B cell (primary cell): ENCODE data around the gene SUPV3L1. TPM values are rescaled to one million over a fixed set of nuclear protein-coding genes. Genes with fewer than 3 reads are reported as not detected.

Experiments used
- ATAC-seq: fragments of 200-7000 bp; cut with Tn5 transposase; one replicate; pipeline ENCODE4 v1.10.0; 2021; ENCODE audit warnings: low read depth, mild to moderate bottlenecking, moderate number of reproducible peaks, moderate library complexity
- CTCF ChIA-PET: fragments of 350-600 bp; sonication (Branson Sonifier 250); formaldehyde crosslinking; loops from one replicate; lab custom pipeline; 2021; ENCODE audit warnings: antibody characterized with exemption, inconsistent platforms; lab: Charles Lee
- POLR2A ChIA-PET: fragments of 350-600 bp; sonication (Branson Sonifier 250); formaldehyde crosslinking; loops from one replicate; lab custom pipeline; 2021; ENCODE audit warnings: antibody characterized with exemption; lab: Charles Lee
- DNase-seq: peaks from one replicate; pipeline ENCODE4 v3.0.0; 2013
- H2AFZ ChIP-seq: 2 replicates; pipeline ENCODE4 v1.6.1; 2012; ENCODE audit warnings: mild to moderate bottlenecking, low read depth, low read length; ENCODE audit not compliant: insufficient read depth, poor library complexity, severe bottlenecking
- H3K27ac ChIP-seq, 2 donors: 1 replicate in 1 of 2; 2 replicates in 1 of 2; pipeline ENCODE4 v1.5.1; 2012 to 2013; ENCODE audit warnings: low read length in 2 of 2, mild to moderate bottlenecking in 2 of 2, moderate library complexity in 1 of 2
- H3K27me3 ChIP-seq, 4 experiments: fragments of 200-600 bp in 1 of 4; sonication (generic) in 1 of 4; replicated peaks in 1 of 4; 1 replicate in 2 of 4; 2 replicates in 2 of 4; pipeline versions ENCODE4 v1.6.1 to v1.7.0; 2013 to 2016; ENCODE audit warnings: low read length in 3 of 4, mild to moderate bottlenecking in 2 of 4, mixed read lengths in 1 of 4, moderate library complexity in 1 of 4; ENCODE audit not compliant: insufficient read depth in 4 of 4, control insufficient read depth in 3 of 4; ENCODE audit errors: control extremely low read depth in 1 of 4
- H3K36me3 ChIP-seq, 2 experiments: replicated peaks in 1 of 2; 1 replicate in 1 of 2; 2 replicates in 1 of 2; pipeline versions ENCODE4 v1.6.1 to v1.7.1; 2013; ENCODE audit warnings: low read length in 1 of 2; ENCODE audit not compliant: insufficient read depth in 2 of 2, control insufficient read depth in 1 of 2; ENCODE audit errors: control extremely low read depth in 1 of 2, extremely low read depth in 1 of 2
- H3K4me1 ChIP-seq, 2 donors: fragments of 200-600 bp in 1 of 2; sonication (generic) in 1 of 2; 1 replicate in 1 of 2; 2 replicates in 1 of 2; pipeline versions ENCODE4 v1.5.1 to v1.6.1; 2013 to 2017; ENCODE audit warnings: low read length in 2 of 2; ENCODE audit not compliant: control insufficient read depth in 2 of 2, insufficient read depth in 2 of 2
- H3K4me2 ChIP-seq: replicated peaks from 2 replicates; pipeline ENCODE3; 2012; ENCODE audit warnings: mild to moderate bottlenecking, low read depth, low read length; ENCODE audit not compliant: poor library complexity, severe bottlenecking
- H3K4me3 ChIP-seq, 5 experiments: fragments of 200-600 bp in 1 of 5; sonication (generic) in 1 of 5; 1 replicate in 3 of 5; 2 replicates in 2 of 5; pipeline versions ENCODE4 v1.5.1 to v1.7.0; 2011 to 2016; ENCODE audit warnings: low read length in 4 of 5, mild to moderate bottlenecking in 4 of 5, low read depth in 2 of 5, control low read depth in 1 of 5, moderate library complexity in 1 of 5; ENCODE audit not compliant: insufficient read depth in 1 of 5; ENCODE audit errors: control extremely low read depth in 1 of 5, extremely low read depth in 1 of 5
- H3K79me2 ChIP-seq: fragments of 200-600 bp; sonication (generic); one replicate; pipeline ENCODE4 v1.6.0; 2016; ENCODE audit warnings: low read length; ENCODE audit not compliant: control insufficient read depth, insufficient read depth
- H3K9ac ChIP-seq: fragments of 200-600 bp; sonication (generic); 2 replicates; pipeline ENCODE4 v1.6.1; 2017; ENCODE audit warnings: mild to moderate bottlenecking, low read length, moderate library complexity
- H3K9me3 ChIP-seq, 3 donors: one replicate each; pipeline versions ENCODE4 v1.6.1 to v1.7.1; 2013; ENCODE audit warnings: low read length in 2 of 3; ENCODE audit not compliant: control insufficient read depth in 2 of 3, insufficient read depth in 1 of 3; ENCODE audit errors: control extremely low read depth in 1 of 3
- H4K20me1 ChIP-seq: 2 replicates; pipeline ENCODE4 v1.6.0; 2012; ENCODE audit warnings: mild to moderate bottlenecking, low read length; ENCODE audit not compliant: insufficient read depth, control insufficient read depth, poor library complexity, severe bottlenecking
- H3K27ac Mint-ChIP-seq: one replicate; pipeline ENCODE4 v1.8.0; 2021; ENCODE audit warnings: mixed read lengths
- H3K27me3 Mint-ChIP-seq: one replicate; pipeline ENCODE4 v1.8.0; 2021; ENCODE audit warnings: mixed read lengths
- H3K4me1 Mint-ChIP-seq: one replicate; pipeline ENCODE4 v1.8.0; 2021; ENCODE audit warnings: mixed read lengths
- H3K4me3 Mint-ChIP-seq: one replicate; pipeline ENCODE4 v1.8.0; 2021; ENCODE audit warnings: mixed read lengths
- H3K9me3 Mint-ChIP-seq: one replicate; pipeline ENCODE4 v1.8.0; 2022; ENCODE audit warnings: mixed read lengths; ENCODE audit not compliant: insufficient read depth
- EZH2 ChIP-seq: IDR thresholded peaks from 2 replicates; pipeline ENCODE4 v1.6.1; 2012; ENCODE audit warnings: borderline replicate concordance, low read depth, mild to moderate bottlenecking, moderate library complexity, low read length; ENCODE audit not compliant: insufficient read depth, poor library complexity, severe bottlenecking
- WGBS: methylation state at CpG from one replicate; pipeline ENCODE4 v1.1.5; 2013; ENCODE audit warnings: missing lambda C conversion rate; ENCODE audit not compliant: insufficient coverage; 5-methylcytosine and 5-hydroxymethylcytosine counted together
- intact Hi-C: fragments of 100-400 bp; cut with micrococcal nuclease; formaldehyde crosslinking; loops from one replicate; pipeline ENCODE4 v1.10.0; 2022
- polyA plus RNA-seq: library from polyadenylated mRNA; depleted of rRNA; stranded (reverse); fragments of >200 nt; gene quantifications from 2 replicates; pipeline ENCODE4 v1.2.3, GENCODE V29; 2012
- total RNA-seq, 2 donors: library from RNA; stranded (reverse); fragments of 120-200 nt in 1 of 2; gene quantifications; 1 replicate in 1 of 2; 2 replicates in 1 of 2; pipeline versions ENCODE4 v1.2.3 to v1.2.4, GENCODE V29; 2013 to 2022
- TF ChIP-seq, protein P1 (sequence below): fragments of 200-600 bp; IDR thresholded peaks from one replicate; pipeline ENCODE4 v1.8.0; 2022; ENCODE audit warnings: antibody characterized with exemption, mild to moderate bottlenecking

The SUPV3L1 gene
- total and polyA plus RNA-seq, 2 donors (not counting 1 experiment from before 2014, with no cell fraction given) = 33.6 to 37.1 TPM

- H4K20me1 ChIP-seq = no peaks in the 10 kb centered on the region
- intact Hi-C loops = no loop called here
- no peak overlapping the region for H3K27ac Mint-ChIP-seq
- no peaks in the 10 kb centered on the region for H3K79me2 ChIP-seq
- no peaks in the 10 kb centered on the region for H3K36me3 ChIP-seq
- H3K4me1 ChIP-seq = peaks cover 0 to under 1% of the 10 kb centered on the region in 2 donors
- 57% methylated on average over 3 of the region's 5 CpGs for WGBS
- TF ChIP-seq EZH2 = no peak
- TF ChIP-seq, protein P1, sequence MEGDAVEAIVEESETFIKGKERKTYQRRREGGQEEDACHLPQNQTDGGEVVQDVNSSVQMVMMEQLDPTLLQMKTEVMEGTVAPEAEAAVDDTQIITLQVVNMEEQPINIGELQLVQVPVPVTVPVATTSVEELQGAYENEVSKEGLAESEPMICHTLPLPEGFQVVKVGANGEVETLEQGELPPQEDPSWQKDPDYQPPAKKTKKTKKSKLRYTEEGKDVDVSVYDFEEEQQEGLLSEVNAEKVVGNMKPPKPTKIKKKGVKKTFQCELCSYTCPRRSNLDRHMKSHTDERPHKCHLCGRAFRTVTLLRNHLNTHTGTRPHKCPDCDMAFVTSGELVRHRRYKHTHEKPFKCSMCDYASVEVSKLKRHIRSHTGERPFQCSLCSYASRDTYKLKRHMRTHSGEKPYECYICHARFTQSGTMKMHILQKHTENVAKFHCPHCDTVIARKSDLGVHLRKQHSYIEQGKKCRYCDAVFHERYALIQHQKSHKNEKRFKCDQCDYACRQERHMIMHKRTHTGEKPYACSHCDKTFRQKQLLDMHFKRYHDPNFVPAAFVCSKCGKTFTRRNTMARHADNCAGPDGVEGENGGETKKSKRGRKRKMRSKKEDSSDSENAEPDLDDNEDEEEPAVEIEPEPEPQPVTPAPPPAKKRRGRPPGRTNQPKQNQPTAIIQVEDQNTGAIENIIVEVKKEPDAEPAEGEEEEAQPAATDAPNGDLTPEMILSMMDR = no peak
- no peak overlapping the region for H3K4me2 ChIP-seq
- H3K27me3 ChIP-seq = no peaks in the 10 kb centered on the region
- POLR2A ChIA-PET = interaction anchor here (0.6 kb wide), 1 partner anchor 403 kb away, joined by 4 read pairs; no protein-coding TSS in a partner anchor
- no peak overlapping the region for H3K9ac ChIP-seq
- H3K4me1 Mint-ChIP-seq = no peaks in the 10 kb centered on the region
- no peak overlapping the region for H3K4me3 ChIP-seq
- H2AFZ ChIP-seq = no peak overlapping the region
- ATAC-seq (no peak), DNase-seq (no peak)
- H3K27ac ChIP-seq = no peak overlapping the region
- H3K9me3 ChIP-seq = no peaks in the 10 kb centered on the region
- CTCF ChIA-PET = interaction anchor here (1.4 to 13.2 kb wide), 3 partner anchors 14 to 165 kb away, joined by 5 to 281 read pairs (median 7); no protein-coding TSS in a partner anchor
- H3K27me3 Mint-ChIP-seq = no peaks in the 10 kb centered on the region
- no peak overlapping the region for H3K4me3 Mint-ChIP-seq
- H3K9me3 Mint-ChIP-seq = no peaks in the 10 kb centered on the region
Measured at GRCh38 chr10:69242852-69243212, 62.8 kb downstream of the SUPV3L1 start.

DNA sequence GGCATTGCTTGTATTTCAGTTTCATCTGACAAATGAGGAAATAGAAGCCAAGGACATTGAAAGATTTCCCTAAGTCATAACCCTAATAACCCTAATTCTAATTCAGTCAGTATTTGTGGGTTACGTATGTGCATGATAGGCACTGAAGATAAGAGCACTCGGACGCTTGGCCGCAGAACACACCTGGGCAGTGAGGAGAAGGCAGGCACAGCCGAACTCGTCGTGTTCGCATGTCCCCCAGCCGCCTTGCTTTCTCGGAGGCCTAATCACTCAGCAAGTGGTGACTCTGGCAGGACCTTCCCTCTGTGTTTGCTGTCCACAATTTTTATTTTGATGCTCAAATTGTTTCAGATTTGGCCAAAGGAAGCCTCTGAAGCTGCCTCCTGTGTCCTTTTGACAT is 63.8 kb downstream of the SUPV3L1 start:
- no peaks in the 10 kb centered on the region for H3K79me2 ChIP-seq
- H2AFZ ChIP-seq = no peak overlapping the region
- POLR2A ChIA-PET = no interaction called here
- no peak overlapping the region for H3K4me3 ChIP-seq
- ATAC-seq (no peak), DNase-seq (no peak)
- Mint-ChIP-seq H3K4me1 (no peaks in the 10 kb centered on the region), H3K27me3 (no peaks in the 10 kb centered on the region), H3K4me3 (no peak overlapping the region), H3K9me3 (no peaks in the 10 kb centered on the region), H3K27ac (no peak overlapping the region)
- no peaks in the 10 kb centered on the region for H3K27me3 ChIP-seq
- H3K9me3 ChIP-seq = no peaks in the 10 kb centered on the region
- intact Hi-C loops = no loop called here
- no peaks in the 10 kb centered on the region for H3K36me3 ChIP-seq
- no peaks in the 10 kb centered on the region for H3K4me1 ChIP-seq
- H3K4me2 ChIP-seq = no peak overlapping the region
- 95% methylated on average over 10 of the region's 10 CpGs for WGBS
- CTCF ChIA-PET = interaction anchor here (1.4 to 13.2 kb wide), 2 partner anchors 148 to 164 kb away, joined by 5 to 281 read pairs; no protein-coding TSS in a partner anchor
- H3K9ac ChIP-seq = no peak overlapping the region
- TF ChIP-seq, protein P1 = no peak
- no peak for TF ChIP-seq EZH2
- H4K20me1 ChIP-seq = no peaks in the 10 kb centered on the region
- no peak overlapping the region for H3K27ac ChIP-seq
